Mucosa of descending colon (tissue), 3 donors: Measurements from ENCODE around the gene HOXA3. TPM values are rescaled to one million over a fixed set of nuclear protein-coding genes. Genes with fewer than 3 reads are reported as not detected.

Source experiments
- ATAC-seq: fragments of 200-7000 bp; cut with Tn5 transposase; one replicate; pipeline ENCODE4 v1.9.1; 2020; ENCODE audit warnings: mild to moderate bottlenecking, moderate library complexity
- DNase-seq, 3 donors: peaks; one replicate each; pipeline ENCODE4 v3.0.0-alpha.2; 2020
- H3K36me3 ChIP-seq: fragments of 200-600 bp; one replicate; pipeline ENCODE4 v1.8.0; 2021; ENCODE audit warnings: low read depth, mild to moderate bottlenecking
- H3K4me1 ChIP-seq: fragments of 200-600 bp; one replicate; pipeline ENCODE4 v1.8.0; 2021; ENCODE audit warnings: low read depth, mild to moderate bottlenecking
- H3K4me3 ChIP-seq: fragments of 200-600 bp; one replicate; pipeline ENCODE4 v1.8.0; 2021; ENCODE audit warnings: mild to moderate bottlenecking
- H3K9me3 ChIP-seq: fragments of 200-600 bp; one replicate; pipeline ENCODE4 v1.8.0; 2021; ENCODE audit warnings: mild to moderate bottlenecking
- CTCF ChIP-seq: fragments of 200-600 bp; IDR thresholded peaks from one replicate; pipeline ENCODE4 v1.8.0; 2022; ENCODE audit warnings: antibody characterized with exemption, mild to moderate bottlenecking
- intact Hi-C, 2 donors: fragments of 100-400 bp; cut with DNase I in 1 of 2; cut with micrococcal nuclease in 1 of 2; formaldehyde crosslinking; loops; one replicate each; pipeline versions ENCODE4 v1.11.0 to v1.11.1; 2022; cut with DNase I, micrococcal nuclease
- total RNA-seq, 3 donors: library from RNA; stranded (reverse); fragmentation: NEBNext Ultra II Directional in 2 of 3; extraction: Animal tissue kit (Norgen Biotek cat#: 25700) in 2 of 3; gene quantifications; one replicate each; pipeline versions ENCODE4 v1.2.1 to v1.2.4, GENCODE V29; 2021 to 2023
- donor health status: DM: no; HTN: no; CAD: no; lungs with moderate emphysema.
- donor health status: DM: no; HTN: no; CAD: no.
- donor health status: DM: no; HTN: yes; CAD: no.

HOXA3 gene
- total RNA-seq, 3 donors from 2014 or later = 19.9 to 38.1 (median 20.5) TPM

DNA sequence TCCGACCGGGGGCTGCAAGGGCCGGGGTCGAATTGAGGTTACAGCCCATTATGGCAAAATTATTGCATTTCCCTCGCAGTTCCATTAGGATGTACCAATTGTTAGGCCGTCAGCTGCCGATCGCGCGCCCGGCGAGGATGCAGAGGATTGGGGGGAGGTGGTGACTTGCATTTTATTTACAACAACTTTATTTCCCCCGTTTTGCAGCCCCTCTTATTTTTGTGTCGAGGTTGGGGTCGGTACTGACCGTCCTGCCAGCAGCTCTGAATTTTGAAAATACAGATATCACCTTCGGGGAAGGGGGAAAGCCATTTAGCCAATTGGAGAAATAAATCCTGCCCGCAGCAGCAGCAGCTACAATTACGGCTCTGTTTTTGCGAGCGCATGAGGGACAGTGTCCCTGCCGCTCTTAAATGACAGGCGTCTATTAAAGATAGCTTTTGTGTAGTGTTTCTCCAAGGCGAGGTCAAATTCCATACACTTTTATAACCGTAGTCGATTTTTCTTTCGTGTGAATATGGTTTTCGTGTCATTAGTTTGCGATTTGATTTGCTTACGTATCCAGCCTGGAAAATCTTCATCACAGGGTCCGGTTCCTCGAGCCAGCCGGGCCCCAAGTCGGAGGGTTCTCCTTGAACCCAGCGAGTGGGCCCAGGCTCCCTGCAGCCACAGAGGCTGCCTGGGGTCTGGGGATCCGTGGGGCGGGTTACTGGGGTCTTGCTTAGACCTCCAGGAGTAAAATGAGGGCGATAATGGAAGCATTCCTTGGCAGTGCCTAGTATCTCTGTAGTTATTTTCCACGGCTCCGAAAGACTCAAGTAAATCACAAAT, 8.2 kb downstream of the HOXA3 start:
- no peaks in the 10 kb centered on the region for H3K36me3 ChIP-seq
- no peaks in the 10 kb centered on the region for H3K9me3 ChIP-seq
- TF ChIP-seq CTCF = no peak
- no peak overlapping the region for H3K4me3 ChIP-seq
- intact Hi-C loops = loop anchor here in 1 of 2 donors (5.0 kb wide), 1 partner anchor 287 kb away; no protein-coding TSS in a partner anchor
- no peak for ATAC-seq
- peaks cover 28% of the 10 kb centered on the region for H3K4me1 ChIP-seq
- peak in 2 of 3 donors; percentile 47 to 55 for DNase-seq

DNA sequence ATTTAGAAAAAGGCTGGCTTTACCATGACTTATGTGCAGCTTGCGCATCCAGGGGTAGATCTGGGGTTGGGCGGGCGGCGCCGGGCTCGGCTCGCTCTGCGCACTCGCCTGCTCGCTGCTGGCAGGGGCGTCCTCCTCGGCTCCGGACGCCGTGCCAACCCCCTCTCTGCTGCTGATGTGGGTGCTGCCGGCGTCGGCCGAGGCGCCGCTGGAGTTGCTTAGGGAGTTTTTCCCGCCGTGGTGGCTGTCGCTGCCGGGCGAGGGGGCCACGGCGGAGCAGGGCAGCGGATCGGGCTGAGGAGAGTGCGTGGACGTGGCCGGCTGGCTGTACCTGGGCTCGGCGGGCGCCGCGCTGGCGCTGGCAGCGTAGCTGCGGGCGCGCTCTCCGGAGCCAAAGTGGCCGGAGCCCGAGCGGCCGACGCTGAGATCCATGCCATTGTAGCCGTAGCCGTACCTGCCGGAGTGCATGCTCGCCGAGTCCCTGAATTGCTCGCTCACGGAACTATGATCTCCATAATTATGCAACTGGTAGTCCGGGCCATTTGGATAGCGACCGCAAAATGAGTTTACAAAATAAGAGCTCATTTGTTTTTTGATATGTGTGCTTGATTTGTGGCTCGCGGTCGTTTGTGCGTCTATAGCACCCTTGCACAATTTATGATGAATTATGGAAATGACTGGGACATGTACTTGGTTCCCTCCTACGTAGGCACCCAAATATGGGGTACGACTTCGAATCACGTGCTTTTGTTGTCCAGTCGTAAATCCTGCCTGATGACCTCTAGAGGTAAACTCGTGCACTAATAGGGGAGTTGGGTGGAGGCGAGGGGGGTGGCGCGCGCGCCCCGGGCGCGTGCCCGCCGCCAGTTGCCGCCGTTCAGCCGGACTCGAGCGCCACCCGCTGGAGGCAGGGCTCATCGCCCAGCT, 9.1 kb downstream of the HOXA3 start, which contains the start of gene HOXA5:
Gene HOXA5 (minus strand): TSS at position 659 of the 927 bp plus-strand sequence. CDS start 74 bp downstream, at position 585.
- Histone ChIP-seq H3K4me3 (peak within 1 kb of the TSS; percentile 28), H3K9me3 (no peaks in the 10 kb centered on the region), H3K36me3 (no peaks in the 10 kb centered on the region), H3K4me1 (peaks cover 28% of the 10 kb centered on the region)
- DNase-seq (peak; percentile 84 to 88 (median 84)), ATAC-seq (peak; percentile 57)
- TF ChIP-seq CTCF = peak; percentile 66
- intact Hi-C loops = loop anchor here in 1 of 2 donors (5.0 kb wide), 1 partner anchor 286 kb away; no protein-coding TSS in a partner anchor

DNA sequence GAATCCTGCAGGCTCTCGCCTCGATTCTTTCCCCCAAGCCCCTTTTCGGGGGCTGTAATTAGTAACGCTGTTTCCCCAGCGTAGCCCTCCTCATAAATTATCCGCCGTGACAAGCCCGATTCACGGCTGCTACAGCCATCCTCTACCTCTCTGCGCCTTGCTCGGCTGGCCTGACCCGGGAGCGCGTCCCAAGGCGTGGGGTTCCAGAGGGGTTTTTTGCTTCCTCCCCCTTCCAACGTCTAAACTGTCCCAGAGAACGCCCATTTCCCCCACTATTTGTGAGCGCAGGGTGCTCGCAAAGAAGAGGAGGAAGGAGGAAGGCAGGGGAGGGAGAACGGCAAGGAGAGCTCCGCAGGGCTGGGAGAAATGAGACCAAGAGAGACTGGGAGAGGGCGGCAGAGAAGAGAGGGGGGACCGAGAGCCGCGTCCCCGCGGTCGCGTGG, 9.8 kb downstream of the HOXA3 start:
- DNase-seq = peak in 2 of 3 donors; percentile 34 to 40
- no peak for ATAC-seq

DNA sequence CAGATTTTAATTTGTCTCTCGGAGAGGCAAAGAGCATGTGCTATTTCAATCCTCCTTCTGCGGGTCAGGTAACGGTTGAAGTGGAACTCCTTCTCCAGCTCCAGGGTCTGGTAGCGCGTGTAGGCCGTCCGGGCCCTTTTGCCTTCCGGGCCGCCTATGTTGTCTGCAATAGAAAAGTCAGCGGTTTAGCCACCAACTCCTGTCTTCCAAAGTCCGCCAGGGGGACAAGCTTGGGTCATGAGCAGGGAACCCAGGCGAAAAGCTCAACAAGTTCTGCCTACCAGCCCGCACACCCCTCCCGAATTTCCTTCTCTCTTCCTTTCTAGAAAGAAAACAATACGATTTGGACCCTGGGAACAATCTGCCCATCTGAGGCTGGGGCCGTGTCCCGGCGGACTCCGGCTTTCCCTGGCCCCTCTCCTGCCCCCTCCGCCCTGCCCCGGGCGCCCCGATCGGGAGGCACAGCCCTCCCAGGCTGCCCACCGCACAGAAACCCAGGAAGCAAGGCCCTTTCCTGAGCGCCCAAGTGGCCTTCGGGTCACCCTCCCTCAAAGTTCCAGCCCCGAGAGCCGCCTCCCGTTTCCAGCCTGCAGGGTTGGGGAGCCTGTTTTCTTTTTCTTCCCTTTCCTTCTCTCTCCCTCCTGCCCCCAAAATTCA, 10.3 kb downstream of the HOXA3 start:
- H3K4me3 ChIP-seq = peak overlapping the region; percentile 28
- TF ChIP-seq CTCF = no peak
- intact Hi-C loops = loop anchor here in 1 of 2 donors (5.0 kb wide), 1 partner anchor 285 kb away; no protein-coding TSS in a partner anchor
- peaks cover 27% of the 10 kb centered on the region for H3K4me1 ChIP-seq
- H3K9me3 ChIP-seq = no peaks in the 10 kb centered on the region
- no peak for ATAC-seq
- peak; percentile 44 to 61 (median 51) for DNase-seq
- no peaks in the 10 kb centered on the region for H3K36me3 ChIP-seq

More for the DNA sequence above, 9.8 kb downstream of the HOXA3 start:
- no peak for TF ChIP-seq CTCF
- Histone ChIP-seq H3K36me3 (no peaks in the 10 kb centered on the region), H3K4me3 (peak overlapping the region; percentile 28), H3K4me1 (peaks cover 24% of the 10 kb centered on the region), H3K9me3 (no peaks in the 10 kb centered on the region)
- intact Hi-C loops = loop anchor here in 1 of 2 donors (5.0 kb wide), 1 partner anchor 285 kb away; no protein-coding TSS in a partner anchor
